Neural cell (in vitro differentiated cells): ENCODE measurements around the gene NPM3. TPM values are rescaled to one million over a fixed set of nuclear protein-coding genes. Genes with fewer than 3 reads are reported as not detected.

ENCODE experiments used
- H2AFZ ChIP-seq: fragments of 200-600, 300-800 bp; sonication (generic), shearing (Covaris generic); 2 replicates; pipeline ENCODE4 v1.6.0; 2014; ENCODE audit warnings: low read depth, mild to moderate bottlenecking, antibody characterized with exemption, low read length, moderate library complexity
- H3F3A ChIP-seq: fragments of 200-600 bp; shearing (Covaris generic); 2 replicates; pipeline ENCODE4 v1.6.1; 2016; ENCODE audit warnings: mild to moderate bottlenecking, moderate library complexity, mixed read lengths, antibody characterized with exemption, low read length; ENCODE audit not compliant: insufficient read depth, poor library complexity, severe bottlenecking
- H3K27ac ChIP-seq: fragments of 200-600, 300-800 bp; sonication (generic), shearing (Covaris generic); 2 replicates; pipeline ENCODE4 v1.5.1; 2014; ENCODE audit warnings: mild to moderate bottlenecking, low read length, moderate library complexity
- H3K27me3 ChIP-seq: fragments of 300-800, 200-600 bp; sonication (generic), shearing (Covaris generic); 2 replicates; pipeline ENCODE4 v1.6.0; 2014; ENCODE audit warnings: mild to moderate bottlenecking, low read depth, low read length, moderate library complexity; ENCODE audit not compliant: insufficient read depth
- H3K36me3 ChIP-seq: fragments of 300-800, 200-600 bp; sonication (generic), shearing (Covaris generic); 2 replicates; pipeline ENCODE4 v1.5.1; 2014; ENCODE audit warnings: mild to moderate bottlenecking, antibody characterized with exemption, low read length, moderate library complexity; ENCODE audit not compliant: insufficient read depth
- H3K4me2 ChIP-seq: fragments of 300-800, 200-600 bp; sonication (generic), shearing (Covaris generic); 2 replicates; pipeline ENCODE4 v1.6.0; 2014; ENCODE audit warnings: mild to moderate bottlenecking, low read length
- H3K4me3 ChIP-seq: fragments of 300-800, 200-600 bp; sonication (generic), shearing (Covaris generic); 2 replicates; pipeline ENCODE4 v1.5.1; 2014; ENCODE audit warnings: mild to moderate bottlenecking, low read length, moderate library complexity
- H3K79me2 ChIP-seq: fragments of 200-600 bp; shearing (Covaris generic); replicated peaks from 2 replicates; pipeline ENCODE4 v1.6.0; 2014; ENCODE audit warnings: mild to moderate bottlenecking, low read length, moderate library complexity; ENCODE audit not compliant: insufficient read depth
- H3K9ac ChIP-seq: fragments of 300-800, 200-600 bp; sonication (generic), shearing (Covaris generic); 2 replicates; pipeline ENCODE4 v1.6.1; 2016; ENCODE audit warnings: mild to moderate bottlenecking, low read length, mixed read lengths
- H3K9me2 ChIP-seq: fragments of 200-600 bp; shearing (Covaris generic); 2 replicates; pipeline ENCODE4 v1.6.1; 2016; ENCODE audit warnings: mild to moderate bottlenecking, low read length, mixed read lengths; ENCODE audit not compliant: insufficient read depth
- H3K9me3 ChIP-seq: fragments of 200-600, 300-800 bp; sonication (generic), shearing (Covaris generic); 2 replicates; pipeline ENCODE4 v1.6.1; 2016; ENCODE audit warnings: mild to moderate bottlenecking, mixed run types, low read length, moderate library complexity, mixed read lengths
- H4K20me1 ChIP-seq: fragments of 200-600 bp; shearing (Covaris generic); 2 replicates; pipeline ENCODE4 v1.6.1; 2016; ENCODE audit warnings: mild to moderate bottlenecking, mixed run types; ENCODE audit not compliant: insufficient read depth
- CTCF ChIP-seq: fragments of 450-650 bp; IDR thresholded peaks from 2 replicates; pipeline ENCODE4 v1.5.1; 2014; ENCODE audit warnings: antibody characterized with exemption, mild to moderate bottlenecking, moderate library complexity; ENCODE audit not compliant: poor library complexity, severe bottlenecking
- EP300 ChIP-seq: fragments of 450-650 bp; conservative IDR thresholded peaks from 2 replicates; pipeline ENCODE4 v1.6.1; 2014; ENCODE audit warnings: antibody characterized with exemption, mild to moderate bottlenecking, moderate library complexity; ENCODE audit not compliant: poor library complexity, severe bottlenecking
- EZH2 ChIP-seq: fragments of 200-600, 300-800 bp; shearing (Covaris generic), sonication (generic); IDR thresholded peaks from 2 replicates; pipeline ENCODE4 v1.6.1; 2014; ENCODE audit warnings: antibody characterized with exemption, low read length, borderline replicate concordance, mild to moderate bottlenecking; ENCODE audit not compliant: insufficient read depth, poor library complexity, severe bottlenecking
- MXI1 ChIP-seq: fragments of 450-650 bp; conservative IDR thresholded peaks from 2 replicates; pipeline ENCODE4 v1.6.1; 2014; ENCODE audit warnings: antibody characterized with exemption, mild to moderate bottlenecking; ENCODE audit not compliant: poor library complexity, severe bottlenecking
- POLR2AphosphoS5 ChIP-seq: IDR thresholded peaks from 2 replicates; pipeline ENCODE4 v1.6.1; 2012
- RAD21 ChIP-seq: fragments of 450-650 bp; conservative IDR thresholded peaks from 2 replicates; pipeline ENCODE4 v1.6.1; 2014; ENCODE audit warnings: antibody characterized with exemption, mild to moderate bottlenecking, moderate library complexity
- REST ChIP-seq: IDR thresholded peaks from 2 replicates; pipeline ENCODE4 v1.6.1; 2012; ENCODE audit warnings: borderline replicate concordance
- SMC3 ChIP-seq: fragments of 450-650 bp; conservative IDR thresholded peaks from 2 replicates; pipeline ENCODE4 v1.6.1; 2014; ENCODE audit warnings: antibody characterized with exemption, mild to moderate bottlenecking, moderate library complexity; ENCODE audit not compliant: poor library complexity
- TAF1 ChIP-seq: IDR thresholded peaks from 2 replicates; pipeline ENCODE4 v1.6.1; 2012; ENCODE audit warnings: low read depth
- polyA plus RNA-seq: library from polyadenylated mRNA; depleted of rRNA; stranded (reverse); fragments of >200 nt; gene quantifications from 2 replicates; pipeline ENCODE4 v1.2.3, GENCODE V29; 2014

The NPM3 gene
- polyA plus RNA-seq, 1 donor from 2014 or later, result 53.0 TPM

- TF ChIP-seq SMC3 (no peak), MXI1 (no peak), TAF1 (no peak), CTCF (no peak), REST (no peak), EZH2 (no peak), RAD21 (no peak), EP300 (no peak), POLR2AphosphoS5 (no peak)
- H3K36me3 ChIP-seq, result no peaks in the 10 kb centered on the region
Observed at GRCh38 chr10:101778151-101778780, 5.0 kb downstream of the NPM3 start.

GRCh38 chr10:101777619-101778145 lies 5.6 kb downstream of the NPM3 start:
- TF ChIP-seq TAF1, result no peak
- Histone ChIP-seq H3K27me3 (peaks cover 72% of the 10 kb centered on the region), H3K4me2 (no peak overlapping the region)

More at GRCh38 chr10:101778151-101778780, 5.0 kb downstream of the NPM3 start:
- peak overlapping the region; percentile 12 for H3K9ac ChIP-seq
- no peaks in the 10 kb centered on the region for H3K79me2 ChIP-seq
- no peak overlapping the region for H3K4me2 ChIP-seq
- H3K27me3 ChIP-seq, result peaks cover 66% of the 10 kb centered on the region
- no peaks in the 10 kb centered on the region for H3K9me2 ChIP-seq
- no peak overlapping the region for H2AFZ ChIP-seq
- no peak overlapping the region for H3K27ac ChIP-seq
- H3K9me3 ChIP-seq, result no peaks in the 10 kb centered on the region
- peak overlapping the region; percentile 50 for H3K4me3 ChIP-seq
- H3F3A ChIP-seq, result no peaks in the 10 kb centered on the region
- no peaks in the 10 kb centered on the region for H4K20me1 ChIP-seq

More at GRCh38 chr10:101777619-101778145, 5.6 kb downstream of the NPM3 start:
- no peaks in the 10 kb centered on the region for H3F3A ChIP-seq
- no peak overlapping the region for H3K4me3 ChIP-seq
- H3K36me3 ChIP-seq, result no peaks in the 10 kb centered on the region
- H3K9me2 ChIP-seq, result no peaks in the 10 kb centered on the region
- no peaks in the 10 kb centered on the region for H3K79me2 ChIP-seq
- no peaks in the 10 kb centered on the region for H4K20me1 ChIP-seq
- no peaks in the 10 kb centered on the region for H3K9me3 ChIP-seq
- no peak overlapping the region for H3K27ac ChIP-seq
- no peak overlapping the region for H3K9ac ChIP-seq
- H2AFZ ChIP-seq, result no peak overlapping the region
